Nucleus accumbens (tissue), 56 donors: ENCODE results near the gene PCSK5.
"Not testable (repeated sequence)": the region's sequence is repeated elsewhere in the genome, so short reads cannot be mapped to it uniquely, and the experiment has no call there.

Experiments
- DNase-seq, 56 donors: peaks; one replicate each; lab custom pipeline; 2025; lab: John Stamatoyannopoulos, UW

PCSK5 gene

GRCh38 chr9:75890472-75891276 is at the start of gene PCSK5:
Gene PCSK5, plus strand, starts transcription at chr9:75890673. Its CDS starts 509 bp downstream, at chr9:75891182.
- peak; percentile 12 to 96 (median 87) for DNase-seq

GRCh38 chr9:75844321-75844720 is 46.2 kb upstream of the PCSK5 start:
- no peak for DNase-seq

- DNase-seq, result no peak
Observed at GRCh38 chr9:75845806-75846205, 44.7 kb upstream of the PCSK5 start.

GRCh38 chr9:75847085-75847484 is 43.4 kb upstream of the PCSK5 start:
- DNase-seq, result no peak

GRCh38 chr9:75850459-75851200 is 39.8 kb upstream of the PCSK5 start:
- DNase-seq, result no peak

- DNase-seq, result no peak
Observed at GRCh38 chr9:75851917-75852316, 38.6 kb upstream of the PCSK5 start.

GRCh38 chr9:75852746-75853145 is 37.7 kb upstream of the PCSK5 start:
- no peak for DNase-seq

GRCh38 chr9:75855509-75855908 is 35.0 kb upstream of the PCSK5 start:
- DNase-seq, result peak in 1 of 56 donors; percentile 4

GRCh38 chr9:75858497-75859092 is 31.9 kb upstream of the PCSK5 start:
- DNase-seq, result no peak

- DNase-seq, result no peak
Observed at GRCh38 chr9:75864266-75864665, 26.2 kb upstream of the PCSK5 start.

GRCh38 chr9:75866273-75866871 is 24.1 kb upstream of the PCSK5 start:
- peak in 18 of 56 donors; percentile 0 to 76 (median 9) for DNase-seq

GRCh38 chr9:75868526-75868925 is 21.9 kb upstream of the PCSK5 start:
- not testable (repeated sequence) for DNase-seq

GRCh38 chr9:75869236-75869635 is 21.2 kb upstream of the PCSK5 start:
- no peak for DNase-seq

GRCh38 chr9:75870450-75870849 is 20.0 kb upstream of the PCSK5 start:
- DNase-seq, result no peak

- DNase-seq, result no peak
Observed at GRCh38 chr9:75871624-75872023, 18.8 kb upstream of the PCSK5 start.

GRCh38 chr9:75873712-75874111 is 16.8 kb upstream of the PCSK5 start:
- peak in 4 of 56 donors; percentile 1 to 13 (median 2) for DNase-seq

GRCh38 chr9:75876999-75877640 is 13.4 kb upstream of the PCSK5 start:
- no peak for DNase-seq

- no peak for DNase-seq
Observed at GRCh38 chr9:75878488-75878860, 12.0 kb upstream of the PCSK5 start.

- no peak for DNase-seq
Observed at GRCh38 chr9:75880618-75881017, 9.9 kb upstream of the PCSK5 start.

GRCh38 chr9:75881761-75882160 is 8.7 kb upstream of the PCSK5 start:
- DNase-seq, result no peak

- no peak for DNase-seq
Observed at GRCh38 chr9:75885652-75886051, 4.8 kb upstream of the PCSK5 start.
